ENCODE measurements around the gene CD9.
A peak's percentile ranks its signal among the peaks of the same experiment; 100 is the strongest.
"Not testable (repeated sequence)": the region's sequence is repeated elsewhere in the genome, so short reads cannot be mapped to it uniquely, and the experiment has no call there.

The CD9 gene

GRCh38 chr12:6199531-6200255 lies 507 bp upstream of the CD9 start:
- DNase-seq (ENCODE audit: low read depth), result no peak

- no peak for DNase-seq (ENCODE audit: low read depth)
Observed at GRCh38 chr12:6201213-6201608, 1.0 kb downstream of the CD9 start.

- no peak for DNase-seq (ENCODE audit: low read depth)
Observed at GRCh38 chr12:6201826-6202225, 1.6 kb downstream of the CD9 start.

- DNase-seq (ENCODE audit: low read depth), result no peak
Observed at GRCh38 chr12:6202304-6202703, 2.1 kb downstream of the CD9 start.

- DNase-seq (ENCODE audit: low read depth), result no peak
Observed at GRCh38 chr12:6202846-6203245, 2.6 kb downstream of the CD9 start.

- no peak for DNase-seq (ENCODE audit: low read depth)
Observed at GRCh38 chr12:6203601-6204000, 3.4 kb downstream of the CD9 start.

GRCh38 chr12:6204533-6205143 lies 4.4 kb downstream of the CD9 start:
- DNase-seq (ENCODE audit: low read depth), result no peak

GRCh38 chr12:6205144-6205539 lies 4.9 kb downstream of the CD9 start:
- no peak for DNase-seq (ENCODE audit: low read depth)

GRCh38 chr12:6205761-6206160 lies 5.6 kb downstream of the CD9 start:
- DNase-seq (ENCODE audit: low read depth), result no peak

- DNase-seq (ENCODE audit: low read depth), result no peak
Observed at GRCh38 chr12:6206327-6206726, 6.1 kb downstream of the CD9 start.

GRCh38 chr12:6207259-6207925 lies 7.2 kb downstream of the CD9 start:
- DNase-seq (ENCODE audit: low read depth), result no peak

- no peak for DNase-seq (ENCODE audit: low read depth)
Observed at GRCh38 chr12:6208130-6208529, 7.9 kb downstream of the CD9 start.

- DNase-seq (ENCODE audit: low read depth), result not testable (repeated sequence)
Observed at GRCh38 chr12:6209428-6209827, 9.2 kb downstream of the CD9 start.

- peak; percentile 97 for DNase-seq (ENCODE audit: low read depth)
Observed at GRCh38 chr12:6211421-6211869, 11.2 kb downstream of the CD9 start.

GRCh38 chr12:6212086-6212485 lies 11.9 kb downstream of the CD9 start:
- DNase-seq (ENCODE audit: low read depth), result peak; percentile 53

- DNase-seq (ENCODE audit: low read depth), result no peak
Observed at GRCh38 chr12:6213969-6214368, 13.8 kb downstream of the CD9 start.

- DNase-seq (ENCODE audit: low read depth), result no peak
Observed at GRCh38 chr12:6214633-6215032, 14.4 kb downstream of the CD9 start.

- no peak for DNase-seq (ENCODE audit: low read depth)
Observed at GRCh38 chr12:6215120-6215807, 15.1 kb downstream of the CD9 start.

- peak; percentile 95 for DNase-seq (ENCODE audit: low read depth)
Observed at GRCh38 chr12:6215932-6216494, 15.8 kb downstream of the CD9 start.

GRCh38 chr12:6216581-6216980 lies 16.4 kb downstream of the CD9 start:
- DNase-seq (ENCODE audit: low read depth), result no peak

GRCh38 chr12:6218347-6218925 lies 18.2 kb downstream of the CD9 start:
- no peak for DNase-seq (ENCODE audit: low read depth)

GRCh38 chr12:6219980-6220379 lies 19.8 kb downstream of the CD9 start:
- no peak for DNase-seq (ENCODE audit: low read depth)
